Dendritic cell treated with granulocyte-macrophage colony-stimulating factor and Interleukin-4, amounts not matched to agents 40 ng/mL and 50 ng/mL, for 4 days (primary cell): ENCODE data around the gene PARN.
"Not testable (repeated sequence)": the region's sequence is repeated elsewhere in the genome, so short reads cannot be mapped to it uniquely, and the experiment has no call there.

ENCODE experiments used
- H3K27ac Mint-ChIP-seq: one replicate; pipeline ENCODE4 v1.8.0; 2022; ENCODE audit warnings: mild to moderate bottlenecking, mixed read lengths
- H3K27me3 Mint-ChIP-seq: one replicate; pipeline ENCODE4 v1.8.0; 2022; ENCODE audit warnings: mild to moderate bottlenecking, mixed read lengths
- H3K36me3 Mint-ChIP-seq: one replicate; pipeline ENCODE4 v1.8.0; 2022; ENCODE audit warnings: low read depth, mixed read lengths
- H3K4me1 Mint-ChIP-seq: one replicate; pipeline ENCODE4 v1.8.0; 2022; ENCODE audit warnings: low read depth, mixed read lengths
- H3K4me3 Mint-ChIP-seq: one replicate; pipeline ENCODE4 v1.8.0; 2022; ENCODE audit warnings: mild to moderate bottlenecking, moderate library complexity, mixed read lengths
- H3K9me3 Mint-ChIP-seq: one replicate; pipeline ENCODE4 v1.8.0; 2022; ENCODE audit warnings: mixed read lengths
- intact Hi-C: fragments of 100-400 bp; cut with micrococcal nuclease; formaldehyde crosslinking; loops from one replicate; pipeline ENCODE4 v1.15.0; 2022

Gene PARN

GRCh38 chr16:14438256-14438655, 191.8 kb downstream of the PARN start:
- H3K4me3 Mint-ChIP-seq: no peak overlapping the region
- no peaks in the 10 kb centered on the region for H3K4me1 Mint-ChIP-seq
- peaks cover 55% of the 10 kb centered on the region for H3K36me3 Mint-ChIP-seq
- H3K27ac Mint-ChIP-seq: no peak overlapping the region
- H3K9me3 Mint-ChIP-seq: no peaks in the 10 kb centered on the region
- intact Hi-C loops: no loop called here
- H3K27me3 Mint-ChIP-seq: no peaks in the 10 kb centered on the region

- H3K36me3 Mint-ChIP-seq: peaks cover 58% of the 10 kb centered on the region
Observed at GRCh38 chr16:14437426-14437825, 192.6 kb downstream of the PARN start.

GRCh38 chr16:14436401-14436955, 193.6 kb downstream of the PARN start:
- Mint-ChIP-seq H3K4me1 (no peaks in the 10 kb centered on the region), H3K9me3 (no peaks in the 10 kb centered on the region), H3K4me3 (no peak overlapping the region), H3K36me3 (peaks cover 68% of the 10 kb centered on the region), H3K27me3 (no peaks in the 10 kb centered on the region), H3K27ac (no peak overlapping the region)
- intact Hi-C loops: no loop called here

More at GRCh38 chr16:14437426-14437825, 192.6 kb downstream of the PARN start:
- Mint-ChIP-seq H3K27me3 (no peaks in the 10 kb centered on the region), H3K9me3 (no peaks in the 10 kb centered on the region), H3K4me3 (no peak overlapping the region), H3K27ac (no peak overlapping the region), H3K4me1 (no peaks in the 10 kb centered on the region)
- intact Hi-C loops: no loop called here

GRCh38 chr16:14434860-14435259, 195.2 kb downstream of the PARN start:
- Mint-ChIP-seq H3K27me3 (no peaks in the 10 kb centered on the region), H3K9me3 (no peaks in the 10 kb centered on the region), H3K27ac (no peak overlapping the region), H3K4me1 (no peaks in the 10 kb centered on the region), H3K36me3 (peaks cover 63% of the 10 kb centered on the region), H3K4me3 (no peak overlapping the region)
- intact Hi-C loops: no loop called here

- H3K9me3 Mint-ChIP-seq, H3K4me1 Mint-ChIP-seq, H3K27ac Mint-ChIP-seq, H3K27me3 Mint-ChIP-seq, intact Hi-C loops, H3K4me3 Mint-ChIP-seq: not testable (repeated sequence)
- peaks cover 34% of the 10 kb centered on the region for H3K36me3 Mint-ChIP-seq
Observed at GRCh38 chr16:14428971-14429637, 201.0 kb downstream of the PARN start.

GRCh38 chr16:14428043-14428442, 202.0 kb downstream of the PARN start:
- peaks cover 27% of the 10 kb centered on the region for H3K36me3 Mint-ChIP-seq
- no peak overlapping the region for H3K27ac Mint-ChIP-seq
- no peaks in the 10 kb centered on the region for H3K27me3 Mint-ChIP-seq
- no peaks in the 10 kb centered on the region for H3K9me3 Mint-ChIP-seq
- intact Hi-C loops: no loop called here
- H3K4me1 Mint-ChIP-seq: no peaks in the 10 kb centered on the region
- H3K4me3 Mint-ChIP-seq: no peak overlapping the region

- Mint-ChIP-seq H3K4me1 (no peaks in the 10 kb centered on the region), H3K27me3 (no peaks in the 10 kb centered on the region), H3K9me3 (no peaks in the 10 kb centered on the region), H3K27ac (no peak overlapping the region), H3K4me3 (no peak overlapping the region), H3K36me3 (peaks cover 24% of the 10 kb centered on the region)
- intact Hi-C loops: no loop called here
Observed at GRCh38 chr16:14427371-14427948, 202.6 kb downstream of the PARN start.

- H3K36me3 Mint-ChIP-seq: peaks cover 10% of the 10 kb centered on the region
- H3K27ac Mint-ChIP-seq: no peak overlapping the region
- peaks cover 9% of the 10 kb centered on the region for H3K4me1 Mint-ChIP-seq
- intact Hi-C loops: no loop called here
- no peaks in the 10 kb centered on the region for H3K9me3 Mint-ChIP-seq
- H3K27me3 Mint-ChIP-seq: no peaks in the 10 kb centered on the region
- H3K4me3 Mint-ChIP-seq: no peak overlapping the region
Observed at GRCh38 chr16:14424595-14424994, 205.5 kb downstream of the PARN start.

GRCh38 chr16:14423344-14423743, 206.7 kb downstream of the PARN start:
- peaks cover 9% of the 10 kb centered on the region for H3K4me1 Mint-ChIP-seq
- no peak overlapping the region for H3K4me3 Mint-ChIP-seq
- H3K27ac Mint-ChIP-seq: no peak overlapping the region
- H3K36me3 Mint-ChIP-seq: no peaks in the 10 kb centered on the region
- intact Hi-C loops: no loop called here
- H3K27me3 Mint-ChIP-seq: no peaks in the 10 kb centered on the region
- no peaks in the 10 kb centered on the region for H3K9me3 Mint-ChIP-seq

- Mint-ChIP-seq H3K27me3 (no peaks in the 10 kb centered on the region), H3K36me3 (no peaks in the 10 kb centered on the region), H3K4me3 (no peak overlapping the region), H3K4me1 (peaks cover 9% of the 10 kb centered on the region), H3K27ac (no peak overlapping the region), H3K9me3 (peaks cover 15% of the 10 kb centered on the region)
- intact Hi-C loops: no loop called here
Observed at GRCh38 chr16:14420721-14421488, 209.2 kb downstream of the PARN start.

- H3K4me3 Mint-ChIP-seq, H3K4me1 Mint-ChIP-seq, H3K27me3 Mint-ChIP-seq, intact Hi-C loops, H3K27ac Mint-ChIP-seq, H3K36me3 Mint-ChIP-seq: not testable (repeated sequence)
- H3K9me3 Mint-ChIP-seq: peaks cover 17% of the 10 kb centered on the region
Observed at GRCh38 chr16:14420243-14420642, 209.8 kb downstream of the PARN start.

- peaks cover 9% of the 10 kb centered on the region for H3K4me1 Mint-ChIP-seq
- H3K27me3 Mint-ChIP-seq: no peaks in the 10 kb centered on the region
- no peaks in the 10 kb centered on the region for H3K36me3 Mint-ChIP-seq
- no peak overlapping the region for H3K27ac Mint-ChIP-seq
- no peak overlapping the region for H3K4me3 Mint-ChIP-seq
- H3K9me3 Mint-ChIP-seq: peaks cover 17% of the 10 kb centered on the region
- intact Hi-C loops: no loop called here
Observed at GRCh38 chr16:14419817-14420216, 210.2 kb downstream of the PARN start.

- intact Hi-C loops: no loop called here
- H3K27me3 Mint-ChIP-seq: peaks cover 1% of the 10 kb centered on the region
Observed at GRCh38 chr16:14418795-14419225, 211.2 kb downstream of the PARN start.

GRCh38 chr16:14416184-14416583, 213.9 kb downstream of the PARN start:
- peaks cover 1% of the 10 kb centered on the region for H3K27me3 Mint-ChIP-seq
- intact Hi-C loops: no loop called here
- H3K4me1 Mint-ChIP-seq: peaks cover 9% of the 10 kb centered on the region
- no peaks in the 10 kb centered on the region for H3K36me3 Mint-ChIP-seq
- H3K9me3 Mint-ChIP-seq: peaks cover 17% of the 10 kb centered on the region
- no peak overlapping the region for H3K4me3 Mint-ChIP-seq
- no peak overlapping the region for H3K27ac Mint-ChIP-seq

More at GRCh38 chr16:14418795-14419225, 211.2 kb downstream of the PARN start:
- Mint-ChIP-seq H3K9me3 (peaks cover 17% of the 10 kb centered on the region), H3K36me3 (no peaks in the 10 kb centered on the region), H3K27ac (no peak overlapping the region), H3K4me1 (peaks cover 9% of the 10 kb centered on the region), H3K4me3 (no peak overlapping the region)
